Measurements from ENCODE around the gene TRANK1.

- TF ChIP-seq REST (IDR thresholded peaks at IDR 0.05; ENCODE audit: insufficient read depth in 1 of 2, low read depth in 2 of 2, low read length in 2 of 2) (no peak), TAF1 (IDR thresholded peaks at IDR 0.05; ENCODE audit: borderline replicate concordance, insufficient read depth, low read length) (no peak)
These were observed 35.7 kb downstream of the TRANK1 start for GRCh38 chr3:36909181-36909580.

Data from PFSK-1 (cell line).